Neutrophil (primary cell): ENCODE data around the gene ATRX.

Source experiments
- H3K27ac ChIP-seq: fragments of 200-600 bp; sonication (generic); 2 replicates; pipeline ENCODE4 v1.5.1; 2016; ENCODE audit warnings: mild to moderate bottlenecking, moderate library complexity
- H3K27me3 ChIP-seq: fragments of 200-600 bp; sonication (generic); 2 replicates; pipeline ENCODE4 v1.6.0; 2016; ENCODE audit warnings: mild to moderate bottlenecking
- H3K36me3 ChIP-seq: fragments of 200-600 bp; sonication (generic); 2 replicates; pipeline ENCODE4 v1.5.1; 2017
- H3K4me1 ChIP-seq, 2 experiments: fragments of 200-600 bp in 1 of 2; sonication (generic) in 1 of 2; 1 replicate in 1 of 2; 2 replicates in 1 of 2; pipeline versions ENCODE4 v1.5.1 to v1.6.1; 2013 to 2016; ENCODE audit warnings: low read depth in 1 of 2, low read length in 1 of 2, mild to moderate bottlenecking in 1 of 2, moderate library complexity in 1 of 2; ENCODE audit not compliant: control insufficient read depth in 1 of 2, insufficient read depth in 1 of 2
- H3K4me3 ChIP-seq, 2 experiments: fragments of 200-600 bp in 1 of 2; sonication (generic) in 1 of 2; 1 replicate in 1 of 2; 2 replicates in 1 of 2; pipeline ENCODE4 v1.5.1; 2013 to 2016; ENCODE audit warnings: low read depth in 1 of 2, low read length in 1 of 2, mild to moderate bottlenecking in 1 of 2, moderate library complexity in 1 of 2
- H3K9me3 ChIP-seq: fragments of 200-600 bp; sonication (generic); 2 replicates; pipeline ENCODE4 v1.5.1; 2016
- CTCF ChIP-seq: fragments of 200-600 bp; sonication (generic); IDR thresholded peaks from 2 replicates; pipeline ENCODE4 v1.5.1; 2016; ENCODE audit warnings: antibody characterized with exemption

The ATRX gene

GRCh38 chrX:77527233-77528001 lies 258.6 kb downstream of the ATRX start:
- no peak overlapping the region for H3K27ac ChIP-seq
- H3K4me1 ChIP-seq, result no peaks in the 10 kb centered on the region
- peaks cover 5% of the 10 kb centered on the region for H3K36me3 ChIP-seq
- no peak for TF ChIP-seq CTCF
- no peaks in the 10 kb centered on the region for H3K9me3 ChIP-seq
- H3K27me3 ChIP-seq, result no peaks in the 10 kb centered on the region
- no peak overlapping the region for H3K4me3 ChIP-seq

GRCh38 chrX:77519765-77520164 lies 266.3 kb downstream of the ATRX start:
- Histone ChIP-seq H3K36me3 (peaks cover 22% of the 10 kb centered on the region), H3K4me3 (no peak overlapping the region)

DNA sequence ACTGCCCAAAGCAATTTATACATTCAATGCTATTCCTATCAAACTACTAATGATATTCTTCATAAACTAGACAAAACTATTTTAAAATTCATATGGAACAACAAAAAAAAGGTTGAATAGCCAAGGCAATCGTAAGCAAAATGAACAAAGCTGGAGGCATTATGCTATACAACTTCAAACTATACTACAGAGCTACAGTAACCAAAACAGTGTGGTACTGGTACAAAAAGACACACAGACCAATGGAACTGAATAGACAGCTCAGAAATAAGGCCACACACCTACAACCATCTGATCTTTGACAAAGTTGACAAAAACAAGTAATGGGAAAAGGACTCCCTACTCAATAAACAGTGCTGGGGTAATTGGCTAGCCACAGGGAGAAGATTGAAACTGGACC lies 271.8 kb downstream of the ATRX start:
- Histone ChIP-seq H3K27ac (no peak overlapping the region), H3K9me3 (no peaks in the 10 kb centered on the region), H3K36me3 (peaks cover 12% of the 10 kb centered on the region), H3K4me1 (no peaks in the 10 kb centered on the region), H3K27me3 (no peaks in the 10 kb centered on the region), H3K4me3 (no peak overlapping the region)
- no peak for TF ChIP-seq CTCF

More at GRCh38 chrX:77519765-77520164, 266.3 kb downstream of the ATRX start:
- Histone ChIP-seq H3K27ac (no peak overlapping the region), H3K9me3 (no peaks in the 10 kb centered on the region), H3K27me3 (no peaks in the 10 kb centered on the region), H3K4me1 (no peaks in the 10 kb centered on the region)
- TF ChIP-seq CTCF, result no peak

GRCh38 chrX:77510007-77510406 lies 276.0 kb downstream of the ATRX start:
- peaks cover 24% of the 10 kb centered on the region for H3K36me3 ChIP-seq
- H3K9me3 ChIP-seq, result no peaks in the 10 kb centered on the region
- no peak for TF ChIP-seq CTCF
- no peaks in the 10 kb centered on the region for H3K27me3 ChIP-seq
- H3K27ac ChIP-seq, result no peak overlapping the region
- H3K4me1 ChIP-seq, result peaks cover 9 to 10% of the 10 kb centered on the region in 2 experiments
- no peak overlapping the region for H3K4me3 ChIP-seq

DNA sequence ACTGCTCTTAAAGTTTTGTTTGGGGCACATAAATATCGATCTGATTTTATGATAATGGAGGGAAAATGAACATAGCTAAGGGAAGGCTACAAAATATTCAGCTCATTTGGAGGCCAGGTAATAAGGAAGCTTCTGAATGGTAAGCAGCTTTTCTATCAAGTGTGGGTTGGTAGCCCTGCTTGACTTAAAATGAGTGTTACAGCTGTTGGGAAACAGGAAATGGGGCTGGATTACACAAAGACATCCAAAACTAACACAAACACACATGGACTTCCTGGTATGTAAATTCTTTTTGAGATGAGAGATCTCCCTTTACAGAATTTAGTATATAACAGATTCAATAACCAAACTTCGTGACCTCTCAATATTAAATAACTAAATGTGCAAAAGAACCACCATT lies 280.8 kb downstream of the ATRX start:
- peaks cover 18% of the 10 kb centered on the region for H3K36me3 ChIP-seq
- H3K27ac ChIP-seq, result peak overlapping the region; percentile 63
- peaks cover 12 to 13% of the 10 kb centered on the region in 2 experiments for H3K4me1 ChIP-seq
- TF ChIP-seq CTCF, result no peak
- H3K9me3 ChIP-seq, result no peaks in the 10 kb centered on the region
- no peak overlapping the region for H3K4me3 ChIP-seq
- no peaks in the 10 kb centered on the region for H3K27me3 ChIP-seq
